PFSK-1 (cell line): Measurements from ENCODE around the gene KCNMA1.
A peak's percentile ranks its signal among the peaks of the same experiment; 100 is the strongest.

Experiments used
- FOXP2 ChIP-seq: optimal IDR thresholded peaks from 2 replicates; pipeline ENCODE3; 2011; ENCODE audit warnings: borderline replicate concordance, control low read depth, inconsistent platforms; ENCODE audit not compliant: insufficient read depth; ENCODE audit errors: extremely low read length, extremely low read depth
- POLR2AphosphoS5 ChIP-seq: IDR thresholded peaks from 2 replicates; pipeline ENCODE4 v1.6.1; 2012; ENCODE audit warnings: low read depth, mild to moderate bottlenecking, control low read depth, low read length, moderate library complexity
- SIN3A ChIP-seq: IDR thresholded peaks from 2 replicates; pipeline ENCODE4 v1.6.1; 2012; ENCODE audit warnings: mild to moderate bottlenecking, low read length, moderate library complexity, borderline replicate concordance; ENCODE audit not compliant: insufficient read depth
- TAF1 ChIP-seq: IDR thresholded peaks from 2 replicates; pipeline ENCODE4 v1.6.1; 2012; ENCODE audit warnings: low read length, control low read depth, borderline replicate concordance; ENCODE audit not compliant: insufficient read depth
- TF ChIP-seq, protein P1 (sequence below), 2 experiments: IDR thresholded peaks; 2 replicates each; pipeline versions ENCODE4 v1.6.1 to v1.8.0; 2011 to 2012; ENCODE audit warnings: low read depth in 2 of 2, low read length in 2 of 2, control low read depth in 1 of 2, inconsistent platforms in 1 of 2, mild to moderate bottlenecking in 1 of 2, moderate library complexity in 1 of 2; ENCODE audit not compliant: insufficient read depth in 1 of 2

KCNMA1 gene

DNA sequence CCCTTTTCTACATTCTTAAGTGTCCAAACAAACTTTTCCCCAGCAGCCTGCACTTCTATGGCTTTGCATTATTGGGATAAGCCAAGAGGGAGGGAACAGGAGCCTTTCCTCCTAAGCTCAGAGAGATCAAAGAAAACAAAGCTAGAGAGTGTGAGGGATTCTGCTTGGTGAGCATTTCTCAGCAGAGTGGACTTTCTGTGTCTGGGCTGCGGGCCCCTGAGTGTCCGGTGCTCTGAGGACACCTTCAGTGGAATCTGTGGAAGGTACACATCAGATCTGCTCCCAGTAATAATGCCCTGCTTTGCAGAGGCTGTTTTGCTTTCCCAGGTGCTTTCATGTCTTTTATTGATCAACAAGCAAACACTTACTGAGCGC, 50.2 kb downstream of the KCNMA1 start:
- no peak for TF ChIP-seq POLR2AphosphoS5
- no peak for TF ChIP-seq FOXP2
- TF ChIP-seq, protein P1, sequence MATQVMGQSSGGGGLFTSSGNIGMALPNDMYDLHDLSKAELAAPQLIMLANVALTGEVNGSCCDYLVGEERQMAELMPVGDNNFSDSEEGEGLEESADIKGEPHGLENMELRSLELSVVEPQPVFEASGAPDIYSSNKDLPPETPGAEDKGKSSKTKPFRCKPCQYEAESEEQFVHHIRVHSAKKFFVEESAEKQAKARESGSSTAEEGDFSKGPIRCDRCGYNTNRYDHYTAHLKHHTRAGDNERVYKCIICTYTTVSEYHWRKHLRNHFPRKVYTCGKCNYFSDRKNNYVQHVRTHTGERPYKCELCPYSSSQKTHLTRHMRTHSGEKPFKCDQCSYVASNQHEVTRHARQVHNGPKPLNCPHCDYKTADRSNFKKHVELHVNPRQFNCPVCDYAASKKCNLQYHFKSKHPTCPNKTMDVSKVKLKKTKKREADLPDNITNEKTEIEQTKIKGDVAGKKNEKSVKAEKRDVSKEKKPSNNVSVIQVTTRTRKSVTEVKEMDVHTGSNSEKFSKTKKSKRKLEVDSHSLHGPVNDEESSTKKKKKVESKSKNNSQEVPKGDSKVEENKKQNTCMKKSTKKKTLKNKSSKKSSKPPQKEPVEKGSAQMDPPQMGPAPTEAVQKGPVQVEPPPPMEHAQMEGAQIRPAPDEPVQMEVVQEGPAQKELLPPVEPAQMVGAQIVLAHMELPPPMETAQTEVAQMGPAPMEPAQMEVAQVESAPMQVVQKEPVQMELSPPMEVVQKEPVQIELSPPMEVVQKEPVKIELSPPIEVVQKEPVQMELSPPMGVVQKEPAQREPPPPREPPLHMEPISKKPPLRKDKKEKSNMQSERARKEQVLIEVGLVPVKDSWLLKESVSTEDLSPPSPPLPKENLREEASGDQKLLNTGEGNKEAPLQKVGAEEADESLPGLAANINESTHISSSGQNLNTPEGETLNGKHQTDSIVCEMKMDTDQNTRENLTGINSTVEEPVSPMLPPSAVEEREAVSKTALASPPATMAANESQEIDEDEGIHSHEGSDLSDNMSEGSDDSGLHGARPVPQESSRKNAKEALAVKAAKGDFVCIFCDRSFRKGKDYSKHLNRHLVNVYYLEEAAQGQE (IDR thresholded peaks at IDR 0.05; ENCODE audit: insufficient read depth in 1 of 2, low read depth in 2 of 2, low read length in 2 of 2), result no peak
- TF ChIP-seq TAF1, result no peak
- TF ChIP-seq SIN3A, result no peak

DNA sequence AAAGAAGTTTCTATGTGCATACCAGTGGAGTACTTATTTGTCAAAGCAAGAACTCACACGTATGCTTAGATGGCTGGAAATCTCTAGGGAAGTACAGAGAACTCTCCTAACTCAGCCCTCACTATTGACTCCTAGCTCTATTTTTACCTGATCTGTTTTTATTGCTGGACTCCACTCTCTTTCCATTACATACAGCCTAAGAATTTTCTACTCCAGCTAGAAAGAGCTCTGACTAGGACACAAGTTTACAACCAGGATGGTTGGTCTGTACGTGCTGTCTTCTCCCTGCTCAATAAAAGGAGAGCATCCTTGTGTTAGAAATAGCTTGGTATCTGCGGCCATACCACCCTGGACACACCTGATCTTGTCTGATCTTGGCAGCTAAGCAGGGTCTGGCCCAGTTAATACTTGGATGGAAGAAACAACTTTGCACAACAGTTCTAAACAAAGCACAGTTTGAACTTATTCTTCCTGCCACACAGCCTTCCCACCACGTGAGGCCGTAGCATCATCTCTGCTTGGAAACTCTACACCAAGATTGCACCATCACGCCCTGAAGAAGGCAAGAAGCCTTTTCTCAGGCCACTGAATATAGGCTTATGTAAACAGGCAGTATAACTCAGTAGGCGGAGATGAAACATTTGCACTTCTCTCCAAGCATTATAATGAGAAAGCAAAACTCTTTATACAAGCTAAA, 50.7 kb downstream of the KCNMA1 start:
- TF ChIP-seq, protein P1 (IDR thresholded peaks at IDR 0.05; ENCODE audit: insufficient read depth in 1 of 2, low read depth in 2 of 2, low read length in 2 of 2), result no peak
- TF ChIP-seq FOXP2 (no peak), SIN3A (no peak), POLR2AphosphoS5 (no peak), TAF1 (no peak)

DNA sequence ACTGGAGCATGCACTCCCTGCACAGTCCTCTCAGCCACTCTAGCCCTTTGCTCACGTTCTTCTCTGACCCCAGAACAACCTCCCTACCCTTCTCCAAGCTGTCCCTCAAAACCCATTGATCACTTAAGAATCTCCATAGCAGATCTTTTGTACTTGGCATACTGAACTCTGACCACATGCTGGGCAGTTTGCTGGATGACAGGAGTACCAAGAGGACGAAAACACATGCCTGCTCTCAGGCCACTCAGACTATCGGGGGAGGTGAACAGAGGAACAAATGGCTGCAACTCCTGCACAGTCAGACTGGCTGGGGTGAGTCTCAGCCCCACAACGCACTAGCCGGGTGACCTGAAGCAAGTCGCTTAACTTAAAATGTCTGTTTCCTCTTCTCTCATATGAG, 52.7 kb downstream of the KCNMA1 start:
- no peak for TF ChIP-seq FOXP2
- TF ChIP-seq SIN3A, result no peak
- TF ChIP-seq, protein P1 (IDR thresholded peaks at IDR 0.05; ENCODE audit: insufficient read depth in 1 of 2, low read depth in 2 of 2, low read length in 2 of 2), result no peak
- TF ChIP-seq TAF1, result no peak
- no peak for TF ChIP-seq POLR2AphosphoS5

DNA sequence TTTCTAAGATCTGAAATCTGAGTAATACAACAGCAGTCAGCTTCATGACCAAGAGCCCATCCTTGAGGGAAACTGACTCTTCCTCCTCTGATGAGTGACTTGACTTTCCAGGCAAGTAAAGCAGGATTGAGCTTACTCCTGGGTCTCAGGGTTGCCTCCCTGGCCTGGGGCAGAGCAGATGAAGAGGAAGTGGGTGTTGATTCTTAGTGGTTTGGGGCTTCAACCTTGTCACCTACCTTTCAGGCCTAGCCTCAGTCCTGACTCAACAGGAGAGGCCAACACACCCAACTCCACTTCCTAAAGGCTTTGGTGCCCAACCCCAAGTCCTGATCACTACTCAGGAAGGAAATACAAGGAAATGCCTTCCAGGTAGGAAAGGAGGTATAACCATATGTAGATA, 54.1 kb downstream of the KCNMA1 start:
- TF ChIP-seq SIN3A (no peak), POLR2AphosphoS5 (no peak), TAF1 (no peak), FOXP2 (no peak)
- TF ChIP-seq, protein P1 (IDR thresholded peaks at IDR 0.05; ENCODE audit: insufficient read depth in 1 of 2, low read depth in 2 of 2, low read length in 2 of 2), result no peak

DNA sequence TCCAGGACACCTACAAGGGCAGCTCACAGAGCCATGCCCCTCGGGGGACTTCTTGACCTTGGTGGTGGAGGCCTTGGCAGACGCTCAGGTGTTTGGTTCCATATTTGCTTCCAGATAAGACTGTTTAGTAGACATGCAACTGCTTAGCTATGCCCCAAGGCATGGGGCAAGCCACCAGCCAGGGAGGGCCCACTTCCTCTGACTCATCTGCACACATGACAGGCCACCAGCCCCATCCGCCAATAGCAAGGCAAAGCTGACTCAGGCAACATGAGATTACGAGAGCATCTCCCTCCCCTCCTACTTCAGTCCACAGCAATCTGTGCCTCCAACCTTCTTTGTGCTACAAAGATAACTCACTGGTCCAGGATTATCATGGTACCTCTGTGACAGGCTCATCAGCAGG, 54.9 kb downstream of the KCNMA1 start:
- no peak for TF ChIP-seq TAF1
- no peak for TF ChIP-seq SIN3A
- TF ChIP-seq POLR2AphosphoS5, result no peak
- TF ChIP-seq, protein P1 (IDR thresholded peaks at IDR 0.05; ENCODE audit: insufficient read depth in 1 of 2, low read depth in 2 of 2, low read length in 2 of 2), result no peak
- TF ChIP-seq FOXP2, result peak; percentile 15
